IMR-90 (cell line): ENCODE data around the gene SYP. TPM values are rescaled to one million over a fixed set of nuclear protein-coding genes. Genes with fewer than 3 reads are reported as not detected.

Source experiments
- ATAC-seq: fragments of 200-7000 bp; cut with Tn5 transposase; 2 replicates; pipeline ENCODE4 v1.9.1; 2020; ENCODE audit warnings: low read depth, mild to moderate bottlenecking, moderate library complexity
- BruUV-seq: library from RNA; stranded (reverse); fragments of 400-500 nt; replicated peaks from 2 replicates; lab custom pipeline; 2021; lab: Mats Ljungman, UMichigan
- CTCF ChIA-PET: fragments of 300-600 bp; formaldehyde crosslinking; extraction: SDS; loops from one replicate; lab custom pipeline; 2021; ENCODE audit warnings: antibody characterized with exemption; lab: Yijun Ruan, JAX
- POLR2A ChIA-PET: fragments of 300-600 bp; sonication (Branson Sonifier 250); formaldehyde crosslinking; loops from one replicate; lab custom pipeline; 2022; ENCODE audit warnings: antibody characterized with exemption; ENCODE audit not compliant: unreplicated experiment; lab: Charles Lee
- DNase-seq: peaks from one replicate; pipeline ENCODE4 v3.0.0; 2013
- H2AFZ ChIP-seq: replicated peaks from 2 replicates; pipeline ENCODE3; 2013; ENCODE audit warnings: low read length, mild to moderate bottlenecking; ENCODE audit not compliant: poor library complexity
- H2AK5ac ChIP-seq: 2 replicates; pipeline ENCODE4 v1.6.1; 2013; ENCODE audit warnings: low read depth, low read length, inconsistent platforms
- H2AK9ac ChIP-seq: replicated peaks from 2 replicates; pipeline ENCODE3; 2013; ENCODE audit warnings: mild to moderate bottlenecking, low read depth, low read length, moderate library complexity; ENCODE audit not compliant: poor library complexity
- H2BK120ac ChIP-seq: 2 replicates; pipeline ENCODE4 v1.6.1; 2013; ENCODE audit warnings: low read depth, low read length, inconsistent platforms
- H2BK15ac ChIP-seq: 3 replicates; pipeline ENCODE4 v1.6.1; 2013; ENCODE audit warnings: low read depth, low read length, inconsistent platforms
- H2BK20ac ChIP-seq: 2 replicates; pipeline ENCODE4 v1.6.1; 2013; ENCODE audit warnings: low read depth, mild to moderate bottlenecking, inconsistent platforms, low read length, moderate library complexity
- H2BK5ac ChIP-seq: 2 replicates; pipeline ENCODE4 v1.6.1; 2013; ENCODE audit warnings: mild to moderate bottlenecking, low read depth, low read length, inconsistent platforms; ENCODE audit not compliant: poor library complexity, severe bottlenecking
- H3K14ac ChIP-seq: replicated peaks from 2 replicates; pipeline ENCODE4 v1.6.1; 2013; ENCODE audit warnings: low read depth, low read length, inconsistent platforms
- H3K18ac ChIP-seq: 2 replicates; pipeline ENCODE4 v1.6.1; 2013; ENCODE audit warnings: low read depth, low read length, control low read depth
- H3K23ac ChIP-seq: 2 replicates; pipeline ENCODE4 v1.6.1; 2013; ENCODE audit warnings: low read depth, low read length, inconsistent platforms
- H3K27ac ChIP-seq: 2 replicates; pipeline ENCODE4 v1.5.1; 2013; ENCODE audit warnings: mild to moderate bottlenecking, control low read depth, low read length; ENCODE audit not compliant: insufficient read depth
- H3K27me3 ChIP-seq: 2 replicates; pipeline ENCODE4 v1.6.1; 2013; ENCODE audit warnings: low read length; ENCODE audit not compliant: control insufficient read depth, insufficient read depth
- H3K36me3 ChIP-seq: 2 replicates; pipeline ENCODE4 v1.6.1; 2013; ENCODE audit warnings: low read length, mixed read lengths; ENCODE audit not compliant: control insufficient read depth, insufficient read depth
- H3K4ac ChIP-seq: 2 replicates; pipeline ENCODE4 v1.6.1; 2013; ENCODE audit warnings: low read depth, low read length, inconsistent platforms
- H3K4me1 ChIP-seq: 2 replicates; pipeline ENCODE4 v1.6.1; 2013; ENCODE audit warnings: low read length, mixed read lengths; ENCODE audit not compliant: control insufficient read depth, insufficient read depth
- H3K4me2 ChIP-seq: 2 replicates; pipeline ENCODE4 v1.6.1; 2013; ENCODE audit warnings: low read depth, mild to moderate bottlenecking, control low read depth, low read length, moderate library complexity
- H3K4me3 ChIP-seq: 2 replicates; pipeline ENCODE4 v1.5.1; 2013; ENCODE audit warnings: low read depth, mild to moderate bottlenecking, control low read depth, low read length, moderate library complexity; ENCODE audit not compliant: insufficient read depth
- H3K56ac ChIP-seq: 2 replicates; pipeline ENCODE4 v1.6.1; 2013; ENCODE audit warnings: low read length, inconsistent platforms; ENCODE audit not compliant: insufficient read depth; ENCODE audit errors: extremely low read depth
- H3K79me1 ChIP-seq, 2 experiments: 2 replicates each; pipeline ENCODE4 v1.6.1; 2013; ENCODE audit warnings: low read length in 2 of 2, inconsistent platforms in 1 of 2, low read depth in 1 of 2
- H3K9ac ChIP-seq: 2 replicates; pipeline ENCODE4 v1.6.1; 2013; ENCODE audit warnings: low read depth, low read length, control low read depth
- H3K9me1 ChIP-seq: 2 replicates; pipeline ENCODE4 v1.6.1; 2013; ENCODE audit warnings: low read length, inconsistent platforms; ENCODE audit not compliant: insufficient read depth
- H3K9me3 ChIP-seq: 2 replicates; pipeline ENCODE4 v1.6.1; 2013; ENCODE audit warnings: low read length; ENCODE audit not compliant: control insufficient read depth, insufficient read depth
- H4K20me1 ChIP-seq: 2 replicates; pipeline ENCODE4 v1.6.1; 2013; ENCODE audit warnings: low read length, inconsistent platforms; ENCODE audit not compliant: insufficient read depth
- H4K5ac ChIP-seq: 2 replicates; pipeline ENCODE4 v1.6.1; 2013; ENCODE audit warnings: mild to moderate bottlenecking, low read depth, low read length, control low read depth
- H4K8ac ChIP-seq, 2 experiments: 2 replicates each; pipeline ENCODE4 v1.6.1; 2013; ENCODE audit warnings: low read depth in 2 of 2, low read length in 2 of 2, control low read depth in 1 of 2, inconsistent platforms in 1 of 2
- H4K91ac ChIP-seq: 2 replicates; pipeline ENCODE4 v1.6.1; 2013; ENCODE audit warnings: low read depth, low read length, inconsistent platforms; ENCODE audit not compliant: insufficient read depth
- FOS ChIP-seq: fragments of 150-350 bp; IDR thresholded peaks from 2 replicates; pipeline ENCODE4 v1.6.1; 2016; ENCODE audit warnings: low read depth, low read length
- NFE2L2 ChIP-seq: fragments of 150-350 bp; IDR thresholded peaks from 2 replicates; pipeline ENCODE4 v1.6.1; 2016; ENCODE audit warnings: low read depth, mild to moderate bottlenecking, low read length
- POLR2A ChIP-seq: IDR thresholded peaks from 2 replicates; pipeline ENCODE4 v1.6.1; 2012; ENCODE audit warnings: mild to moderate bottlenecking, low read depth, low read length
- RCOR1 ChIP-seq: IDR thresholded peaks from 2 replicates; pipeline ENCODE4 v1.6.1; 2012; ENCODE audit warnings: mild to moderate bottlenecking, low read length, improper control_type of control experiment; ENCODE audit not compliant: insufficient replicate concordance
- WGBS, 2 experiments: methylation state at CpG; one replicate each; pipeline versions ENCODE4 v1.1.5 to v1.1.7; 2013; ENCODE audit warnings: missing lambda C conversion rate in 2 of 2; ENCODE audit not compliant: insufficient read length in 1 of 2; ENCODE audit errors: extremely low coverage in 2 of 2; 5-methylcytosine and 5-hydroxymethylcytosine counted together
- dilution Hi-C: fragments of 300-500 bp; cut with HindIII; formaldehyde crosslinking; loops from one replicate; pipeline ENCODE4 v1.14.3; 2018; ENCODE audit warnings: low sequenced_read_pairs; ENCODE audit not compliant: unreplicated experiment
- in situ Hi-C: fragments of 300-500 bp; cut with MboI; formaldehyde crosslinking; loops from 3 replicates; pipeline ENCODE4 v1.14.3; 2019; ENCODE audit warnings: low sequenced_read_pairs, inconsistent platforms, mixed read lengths
- intact Hi-C: fragments of 100-400 bp; cut with micrococcal nuclease; formaldehyde crosslinking; loops from 2 replicates; pipeline ENCODE4 v1.10.0; 2022
- polyA plus RNA-seq, 3 experiments: library from polyadenylated mRNA; depleted of rRNA; stranded (reverse); fragments of >200 nt; gene quantifications; 2 replicates each; pipeline ENCODE4 v1.2.3, GENCODE V29; 2012; ENCODE audit warnings: low replicate concordance in 1 of 3
- total RNA-seq: library from RNA; depleted of rRNA; stranded (reverse); fragments of >200 nt; gene quantifications from 2 replicates; pipeline ENCODE4 v1.2.3, GENCODE V29; 2012

Gene SYP
- total and polyA plus RNA-seq, 2 of the 4 experiments (the other 2 are of a cell fraction), result under 0.01 to 0.05 TPM

- H4K20me1 ChIP-seq, result no peaks in the 10 kb centered on the region; the same call in 1 of the 2 replicates
- H3K4me3 ChIP-seq, result no peak overlapping the region
- H3K4ac ChIP-seq, result no peak overlapping the region
- DNase-seq (no peak), ATAC-seq (no peak)
- H3K9me3 ChIP-seq, result no peaks in the 10 kb centered on the region; the same call in 1 of the 2 replicates
- H3K27me3 ChIP-seq, result no peaks in the 10 kb centered on the region
- H2BK20ac ChIP-seq, result no peak overlapping the region
- no peak overlapping the region for H3K56ac ChIP-seq
- 86% methylated on average over 21 of the region's 43 CpGs; no CpG with 5 or more reads in 1 of the 2 experiments for WGBS, 2 experiments
- POLR2A ChIA-PET, result no interaction called here
- H3K23ac ChIP-seq, result no peak overlapping the region
- H3K9ac ChIP-seq, result no peak overlapping the region
- in situ Hi-C loops, result no loop called here
- TF ChIP-seq NFE2L2 (no peak), FOS (no peak), RCOR1 (no peak), POLR2A (no peak)
- H2BK120ac ChIP-seq, result no peak overlapping the region
- H2BK15ac ChIP-seq, result no peak overlapping the region
- dilution Hi-C loops, result no loop called here
- no peak overlapping the region for H3K4me2 ChIP-seq
- no TSS peak for BruUV-seq
- no peak overlapping the region for H4K91ac ChIP-seq
- no peak overlapping the region for H2AFZ ChIP-seq
- no peak overlapping the region for H2AK5ac ChIP-seq
- H3K27ac ChIP-seq, result no peak overlapping the region
- H2AK9ac ChIP-seq, result no peak overlapping the region
- intact Hi-C loops, result no loop called here
- no peak overlapping the region for H4K8ac ChIP-seq
- peaks cover 17 to 19% of the 10 kb centered on the region in 2 experiments for H3K79me1 ChIP-seq
- no peak overlapping the region for H4K5ac ChIP-seq
- peaks cover 23% of the 10 kb centered on the region for H3K36me3 ChIP-seq
- no peak overlapping the region for H3K18ac ChIP-seq
- H3K14ac ChIP-seq, result no peak overlapping the region
- H3K9me1 ChIP-seq, result 0 out of 2 replicates have a peak, but pooled peaks cover 5% of the 10 kb centered on the region
- CTCF ChIA-PET, result no interaction called here
- H2BK5ac ChIP-seq, result no peak overlapping the region
- H3K4me1 ChIP-seq, result peaks cover 2% of the 10 kb centered on the region
These were observed 24.3 kb downstream of the SYP start for GRCh38 chrX:49175435-49176274.
